ENCODE data around the gene KRT1.

- TF ChIP-seq EZH2 (IDR thresholded peaks at IDR 0.05; ENCODE audit: borderline replicate concordance) (no peak), EZH2phosphoT487 (IDR thresholded peaks at IDR 0.05; ENCODE audit: low read depth, severe bottlenecking, unreplicated experiment) (no peak)
These were observed at the start of gene KRT1 for GRCh38 chr12:52680363-52680762.
